T-cell (primary cell): ENCODE measurements around the gene GRIK4. TPM values are rescaled to one million over a fixed set of nuclear protein-coding genes. Genes with fewer than 3 reads are reported as not detected.

Experiments used
- ATAC-seq, 4 experiments: fragments of 200-7000 bp in 3 of 4; fragments of 150-1000 bp in 1 of 4; cut with Tn5 transposase; replicated peaks in 1 of 4; 1 replicate in 3 of 4; 2 replicates in 1 of 4; pipeline ENCODE4 v1.10.0; 2021; ENCODE audit warnings: moderate library complexity in 3 of 4, mild to moderate bottlenecking in 2 of 4, moderate number of reproducible peaks in 1 of 4
- CTCF ChIA-PET, 2 donors: fragments of 300-600 bp; sonication (Branson Sonifier 250); formaldehyde crosslinking; loops; one replicate each; lab custom pipeline; 2022; ENCODE audit warnings: antibody characterized with exemption in 2 of 2; lab: Charles Lee
- POLR2A ChIA-PET, 2 donors: fragments of 300-600 bp; sonication (Branson Sonifier 250); formaldehyde crosslinking; loops; one replicate each; lab custom pipeline; 2022; ENCODE audit warnings: antibody characterized with exemption in 2 of 2; lab: Charles Lee
- DNase-seq, 35 experiments: peaks; one replicate each; pipeline versions ENCODE4 v3.0.0 to v3.0.0-alpha.2; 2013 to 2023
- H3K27ac ChIP-seq: one replicate; pipeline ENCODE4 v1.5.1; 2013; ENCODE audit warnings: low read length
- H3K27me3 ChIP-seq, 2 experiments: replicated peaks in 1 of 2; 1 replicate in 1 of 2; 2 replicates in 1 of 2; pipeline versions ENCODE4 v1.6.1 to v1.7.0; 2013; ENCODE audit warnings: low read length in 1 of 2, mixed read lengths in 1 of 2; ENCODE audit not compliant: control insufficient read depth in 2 of 2, insufficient read depth in 2 of 2; ENCODE audit errors: extremely low read depth in 1 of 2
- H3K36me3 ChIP-seq, 2 donors: 1 replicate in 1 of 2; 2 replicates in 1 of 2; pipeline versions ENCODE4 v1.6.1 to v1.7.0; 2013; ENCODE audit warnings: low read length in 1 of 2; ENCODE audit not compliant: control insufficient read depth in 2 of 2, insufficient read depth in 1 of 2; ENCODE audit errors: extremely low read depth in 1 of 2
- H3K4me1 ChIP-seq, 2 experiments: 1 replicate in 1 of 2; 2 replicates in 1 of 2; pipeline versions ENCODE4 v1.6.1 to v1.7.0; 2013; ENCODE audit warnings: low read length in 2 of 2, mixed read lengths in 1 of 2; ENCODE audit not compliant: insufficient read depth in 2 of 2, control insufficient read depth in 1 of 2; ENCODE audit errors: extremely low read depth in 1 of 2
- H3K4me3 ChIP-seq, 2 donors: 1 replicate in 1 of 2; 2 replicates in 1 of 2; pipeline versions ENCODE4 v1.5.1 to v1.7.0; 2013; ENCODE audit warnings: mild to moderate bottlenecking in 2 of 2, low read length in 1 of 2, moderate library complexity in 1 of 2; ENCODE audit not compliant: control insufficient read depth in 1 of 2; ENCODE audit errors: extremely low read depth in 1 of 2
- H3K9me3 ChIP-seq: 2 replicates; pipeline ENCODE4 v1.7.0; 2013
- H3K27ac Mint-ChIP-seq, 2 donors: one replicate each; pipeline ENCODE4 v1.8.0; 2020 to 2021; ENCODE audit warnings: mild to moderate bottlenecking in 2 of 2, mixed read lengths in 2 of 2
- H3K27me3 Mint-ChIP-seq, 2 donors: one replicate each; pipeline ENCODE4 v1.8.0; 2021 to 2022; ENCODE audit warnings: mixed read lengths in 2 of 2
- H3K36me3 Mint-ChIP-seq: one replicate; pipeline ENCODE4 v1.8.0; 2021; ENCODE audit warnings: mixed read lengths
- H3K4me1 Mint-ChIP-seq, 3 donors: one replicate each; pipeline ENCODE4 v1.8.0; 2020 to 2022; ENCODE audit warnings: mixed read lengths in 3 of 3, mild to moderate bottlenecking in 1 of 3
- H3K4me3 Mint-ChIP-seq, 3 donors: one replicate each; pipeline ENCODE4 v1.8.0; 2020 to 2022; ENCODE audit warnings: mild to moderate bottlenecking in 3 of 3, mixed read lengths in 3 of 3, moderate library complexity in 3 of 3
- H3K9me3 Mint-ChIP-seq, 3 donors: one replicate each; pipeline ENCODE4 v1.8.0; 2020 to 2022; ENCODE audit warnings: mixed read lengths in 3 of 3
- WGBS: methylation state at CpG from one replicate; pipeline ENCODE4 v1.1.5; 2013; ENCODE audit warnings: missing lambda C conversion rate; ENCODE audit not compliant: insufficient coverage; 5-methylcytosine and 5-hydroxymethylcytosine counted together
- total RNA-seq, 35 experiments: library from RNA in 6 of 35; stranded (reverse) in 6 of 35; fragments of 120-200 nt in 1 of 35; gene quantifications; one replicate each; pipeline versions ENCODE4 v1.2.1 to v1.2.4 and lab custom pipeline; 2013 to 2026

GRIK4 gene
- total RNA-seq, 5 donors from 2014 or later (not counting 1 experiment from before 2014, with no cell fraction given) = 0.09 TPM; not detected in 4

GRCh38 chr11:120707098-120707497 lies 195.6 kb downstream of the GRIK4 start:
- no peaks in the 10 kb centered on the region for H3K36me3 Mint-ChIP-seq
- H3K27ac ChIP-seq = no peak overlapping the region
- H3K27ac Mint-ChIP-seq = no peak overlapping the region
- no peak overlapping the region for H3K4me3 ChIP-seq
- ChIA-PET POLR2A (no interaction called here), CTCF (no interaction called here)
- WGBS = 87% methylated on average over 4 of the region's 4 CpGs
- DNase-seq (no peak), ATAC-seq (no peak)
- no peaks in the 10 kb centered on the region for H3K4me1 ChIP-seq
- peaks cover 4 to 17% of the 10 kb centered on the region in 2 donors for H3K27me3 Mint-ChIP-seq
- H3K4me3 Mint-ChIP-seq = no peak overlapping the region
- peaks cover 5 to 9% (median 7%) of the 10 kb centered on the region in 3 donors for H3K9me3 Mint-ChIP-seq
- no peaks in the 10 kb centered on the region for H3K36me3 ChIP-seq
- no peaks in the 10 kb centered on the region for H3K4me1 Mint-ChIP-seq
- H3K9me3 ChIP-seq = no peaks in the 10 kb centered on the region
- peaks cover 0 to 11% of the 10 kb centered on the region in 2 experiments for H3K27me3 ChIP-seq

- DNase-seq (no peak), ATAC-seq (no peak)
- Mint-ChIP-seq H3K27me3 (peaks cover 4 to 19% of the 10 kb centered on the region in 2 donors), H3K4me1 (no peaks in the 10 kb centered on the region), H3K4me3 (no peak overlapping the region), H3K9me3 (peaks cover 5 to 9% (median 7%) of the 10 kb centered on the region in 3 donors), H3K36me3 (no peaks in the 10 kb centered on the region), H3K27ac (no peak overlapping the region)
- Histone ChIP-seq H3K4me3 (no peak overlapping the region), H3K36me3 (no peaks in the 10 kb centered on the region), H3K27ac (no peak overlapping the region), H3K4me1 (no peaks in the 10 kb centered on the region), H3K27me3 (peaks cover 0 to 11% of the 10 kb centered on the region in 2 experiments), H3K9me3 (no peaks in the 10 kb centered on the region)
- 60% methylated on average over 1 of the region's 2 CpGs for WGBS
- ChIA-PET CTCF (no interaction called here), POLR2A (no interaction called here)
These were observed 196.1 kb downstream of the GRIK4 start for GRCh38 chr11:120707663-120708062.

- Mint-ChIP-seq H3K27ac (no peak overlapping the region), H3K4me3 (no peak overlapping the region), H3K27me3 (peaks cover 4 to 22% of the 10 kb centered on the region in 2 donors), H3K36me3 (no peaks in the 10 kb centered on the region), H3K4me1 (no peaks in the 10 kb centered on the region), H3K9me3 (peaks cover 5 to 9% (median 7%) of the 10 kb centered on the region in 3 donors)
- WGBS = 89% methylated on average over 7 of the region's 11 CpGs
- POLR2A ChIA-PET = no interaction called here
- ATAC-seq (no peak), DNase-seq (peak in 1 of 35 experiments; percentile 2)
- CTCF ChIA-PET = no interaction called here
- peaks cover 0 to 11% of the 10 kb centered on the region in 2 experiments for H3K27me3 ChIP-seq
- no peak overlapping the region for H3K4me3 ChIP-seq
- H3K36me3 ChIP-seq = no peaks in the 10 kb centered on the region
- H3K9me3 ChIP-seq = no peaks in the 10 kb centered on the region
- no peak overlapping the region for H3K27ac ChIP-seq
- H3K4me1 ChIP-seq = no peaks in the 10 kb centered on the region
These were observed 197.1 kb downstream of the GRIK4 start for GRCh38 chr11:120708511-120709183.

GRCh38 chr11:120709808-120710207 lies 198.3 kb downstream of the GRIK4 start:
- Mint-ChIP-seq H3K4me3 (no peak overlapping the region), H3K27ac (no peak overlapping the region), H3K4me1 (peaks cover 0 to 4% (median 2%) of the 10 kb centered on the region in 3 donors), H3K9me3 (peaks cover 5 to 9% (median 7%) of the 10 kb centered on the region in 3 donors), H3K27me3 (peaks cover 8 to 27% of the 10 kb centered on the region in 2 donors), H3K36me3 (no peaks in the 10 kb centered on the region)
- Histone ChIP-seq H3K27me3 (peaks cover 0 to 11% of the 10 kb centered on the region in 2 experiments), H3K27ac (no peak overlapping the region), H3K9me3 (no peaks in the 10 kb centered on the region), H3K4me1 (no peaks in the 10 kb centered on the region), H3K4me3 (no peak overlapping the region), H3K36me3 (no peaks in the 10 kb centered on the region)
- CTCF ChIA-PET = no interaction called here
- 76% methylated on average over 8 of the region's 10 CpGs for WGBS
- DNase-seq (no peak), ATAC-seq (no peak)
- POLR2A ChIA-PET = no interaction called here

- WGBS = 79% methylated on average over 8 of the region's 13 CpGs
- ATAC-seq = no peak
- Histone ChIP-seq H3K36me3 (no peaks in the 10 kb centered on the region), H3K9me3 (no peaks in the 10 kb centered on the region), H3K4me3 (no peak overlapping the region), H3K27ac (no peak overlapping the region), H3K27me3 (peaks cover 0 to 14% of the 10 kb centered on the region in 2 experiments), H3K4me1 (no peaks in the 10 kb centered on the region)
- peaks cover 7 to 9% (median 9%) of the 10 kb centered on the region in 3 donors for H3K4me1 Mint-ChIP-seq
- peaks cover 5 to 9% (median 7%) of the 10 kb centered on the region in 3 donors for H3K9me3 Mint-ChIP-seq
- no peak for DNase-seq
- ChIA-PET CTCF (no interaction called here), POLR2A (no interaction called here)
- H3K27ac Mint-ChIP-seq = no peak overlapping the region
- peaks cover 14 to 27% of the 10 kb centered on the region in 2 donors for H3K27me3 Mint-ChIP-seq
- H3K4me3 Mint-ChIP-seq = no peak overlapping the region
- no peaks in the 10 kb centered on the region for H3K36me3 Mint-ChIP-seq
These were observed 199.0 kb downstream of the GRIK4 start for GRCh38 chr11:120710354-120711131.

- Histone ChIP-seq H3K36me3 (no peaks in the 10 kb centered on the region), H3K27me3 (peaks cover 0 to 23% of the 10 kb centered on the region in 2 experiments), H3K4me1 (no peaks in the 10 kb centered on the region), H3K9me3 (no peaks in the 10 kb centered on the region), H3K27ac (no peak overlapping the region), H3K4me3 (no peak overlapping the region)
- Mint-ChIP-seq H3K9me3 (peaks cover under 1 to 7% (median 5%) of the 10 kb centered on the region in 3 donors), H3K4me1 (peaks cover 7 to 11% (median 9%) of the 10 kb centered on the region in 3 donors), H3K27me3 (peaks cover 16 to 22% of the 10 kb centered on the region in 2 donors), H3K27ac (no peak overlapping the region), H3K4me3 (no peak overlapping the region), H3K36me3 (no peaks in the 10 kb centered on the region)
- no peak for ATAC-seq
- no peak for DNase-seq
- POLR2A ChIA-PET = no interaction called here
- CTCF ChIA-PET = no interaction called here
- WGBS = no CpG with 5 or more reads among the region's 6 CpGs
These were observed 200.5 kb downstream of the GRIK4 start for GRCh38 chr11:120712014-120712413.
